Activated naive CD4-positive, alpha-beta T cell treated with Interleukin-2 at 50 U/mL for 16 hours (primary cell): ENCODE measurements around the gene HERC3.

ENCODE experiments used
- DNase-seq: peaks from one replicate; pipeline ENCODE4 v3.0.0-alpha.2; 2020

Gene HERC3

DNA sequence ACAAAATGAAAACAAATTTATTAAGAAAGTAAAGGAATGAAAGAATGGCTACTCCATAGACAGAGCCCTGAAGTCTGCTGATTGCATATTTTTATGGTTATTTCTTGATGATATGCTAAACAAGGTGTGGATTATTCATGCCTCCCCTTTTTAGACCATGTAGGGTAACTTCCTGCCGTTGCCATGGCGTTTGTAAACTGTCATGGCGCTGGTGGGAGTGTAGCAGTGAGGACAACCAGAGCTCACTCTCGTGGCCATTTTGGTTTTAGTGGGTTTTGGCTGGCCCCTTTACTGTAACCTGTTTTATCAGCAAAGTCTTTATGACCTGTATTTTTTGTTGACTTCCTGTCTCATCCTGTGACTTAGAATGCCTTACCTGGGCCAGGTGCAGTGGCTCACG, 17.5 kb downstream of the HERC3 start:
- DNase-seq = peak; percentile 11

DNA sequence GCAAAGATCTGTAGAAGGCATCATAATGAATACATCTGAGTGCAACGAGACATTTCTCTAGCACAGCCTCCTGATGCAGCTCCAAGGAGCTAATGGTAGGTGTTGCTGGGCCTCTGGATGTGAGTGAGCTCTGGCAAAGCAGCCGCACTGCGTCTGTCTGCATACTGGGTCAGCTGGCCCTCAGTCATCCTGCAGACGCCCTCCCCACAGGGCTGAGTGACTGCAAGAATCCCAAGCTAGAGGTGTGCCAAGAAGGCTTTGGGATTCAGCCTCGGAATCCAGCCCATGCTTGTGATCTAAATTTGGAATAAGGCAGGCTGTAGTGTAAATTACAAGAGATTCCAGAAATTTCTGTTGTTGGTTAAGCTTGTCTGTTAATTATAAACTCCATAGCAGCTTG, 18.5 kb downstream of the HERC3 start:
- no peak for DNase-seq

DNA sequence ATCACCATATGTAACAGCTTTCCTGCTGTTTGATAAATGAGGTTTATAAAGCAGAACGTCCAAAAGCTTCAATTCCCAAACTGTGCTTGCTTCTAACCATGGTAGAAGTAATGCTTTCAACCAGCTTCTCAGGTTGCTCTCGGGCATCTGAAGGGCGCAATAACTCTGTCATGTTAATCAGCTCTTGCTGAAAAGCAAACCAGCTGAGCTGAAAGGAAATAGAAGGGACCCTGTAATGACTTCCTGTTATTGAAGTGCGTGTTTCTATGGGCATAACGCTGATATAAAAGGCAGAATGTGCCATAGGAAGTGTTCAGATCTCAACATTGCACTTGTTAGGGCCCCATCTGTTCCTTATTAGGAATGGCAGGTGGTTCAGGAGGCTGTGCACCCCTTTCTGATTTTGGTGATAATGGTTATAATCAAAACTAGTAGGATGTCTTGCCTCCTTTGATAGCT, 21.2 kb downstream of the HERC3 start:
- DNase-seq = peak; percentile 23

DNA sequence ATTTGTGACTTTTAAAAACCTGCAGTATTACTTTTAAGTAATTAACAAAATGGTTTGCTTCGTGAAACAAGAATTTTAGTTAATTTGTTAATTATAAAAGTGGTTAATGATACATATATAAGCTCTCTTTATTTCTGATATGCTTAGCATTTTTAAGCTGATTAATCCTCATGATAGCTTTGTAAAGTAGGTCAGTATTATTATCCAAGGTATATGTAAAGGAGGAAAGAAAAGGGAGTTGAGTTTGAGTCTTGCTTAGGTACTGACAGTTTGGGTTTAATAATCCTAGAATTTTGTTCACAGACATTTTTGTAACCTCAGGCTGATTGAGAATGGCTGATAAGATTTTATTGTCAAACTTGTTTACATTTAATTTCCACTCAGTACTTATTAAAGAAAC, 21.8 kb downstream of the HERC3 start:
- no peak for DNase-seq

DNA sequence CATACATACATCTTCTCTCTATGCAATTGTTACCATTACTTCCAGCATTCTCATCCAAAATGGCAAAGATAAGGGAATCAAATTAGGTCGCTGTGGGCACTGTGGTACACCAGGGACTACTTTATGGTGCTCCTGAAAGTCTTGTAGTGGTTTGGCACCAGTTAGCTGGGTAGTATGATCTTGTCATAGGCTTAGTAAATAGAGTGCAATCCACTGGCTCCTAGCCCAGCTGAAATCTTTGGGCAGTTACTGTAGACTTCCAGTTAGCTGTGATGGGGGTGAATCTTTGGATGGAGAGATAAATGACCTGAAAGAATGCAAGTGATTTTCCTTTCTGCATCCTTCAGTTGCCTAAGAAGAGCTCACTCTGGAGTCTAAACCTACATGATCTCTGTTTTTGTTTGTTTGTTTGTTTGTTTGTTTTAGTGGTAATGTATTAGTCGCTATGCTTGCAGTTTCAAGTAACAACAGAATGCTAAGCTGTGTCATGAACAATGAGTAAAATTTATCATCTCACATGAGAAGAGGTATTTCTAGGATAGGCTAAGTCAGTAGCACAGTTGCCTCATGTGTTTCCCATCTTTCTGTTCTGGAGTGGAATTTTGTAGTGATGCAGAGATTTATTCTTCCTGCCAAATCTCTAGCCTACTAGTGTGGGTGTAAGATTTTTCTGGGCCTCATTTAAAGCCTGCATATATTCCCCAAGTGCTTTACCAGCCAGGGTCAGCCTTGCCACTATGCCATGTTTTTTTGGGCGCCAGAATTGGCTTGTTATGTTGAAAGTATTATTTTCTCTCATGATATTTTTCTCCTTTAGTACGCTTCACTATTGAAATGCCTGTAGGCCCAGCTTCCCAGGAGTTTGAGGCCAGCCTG, 24.2 kb downstream of the HERC3 start:
- no peak for DNase-seq

DNA sequence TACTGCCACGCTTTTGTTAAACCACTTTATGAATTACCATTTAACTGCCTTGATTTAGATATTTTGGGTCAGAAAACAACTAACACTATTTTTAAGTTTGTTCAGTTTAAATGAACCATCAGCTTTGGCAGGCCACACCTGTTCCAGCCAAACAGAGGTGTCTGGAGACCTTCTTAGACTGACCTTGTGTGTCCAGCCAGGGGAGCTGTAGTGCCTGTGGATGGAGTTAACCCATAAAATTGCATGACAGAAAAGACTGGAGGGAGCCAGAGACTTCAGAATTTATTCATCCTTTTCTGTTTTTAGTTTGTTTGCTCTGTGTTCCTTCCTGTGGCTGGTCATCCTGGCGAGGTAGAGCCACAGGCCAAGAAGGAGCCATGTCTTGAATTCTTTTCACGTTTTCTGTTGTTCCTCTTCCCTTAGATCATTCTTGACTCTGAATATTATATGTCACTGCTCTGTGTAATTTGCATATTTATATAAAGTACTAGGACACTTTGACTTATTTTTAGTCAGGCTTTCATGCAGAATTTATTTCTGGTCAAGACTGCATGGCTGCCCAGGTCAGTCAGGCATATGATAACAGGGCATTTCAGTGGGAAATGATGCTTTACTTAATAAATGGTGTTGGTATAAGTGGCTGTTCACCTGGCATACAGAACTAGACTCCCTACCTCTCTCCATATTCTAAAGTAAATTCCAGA, 26.7 kb downstream of the HERC3 start:
- no peak for DNase-seq

DNA sequence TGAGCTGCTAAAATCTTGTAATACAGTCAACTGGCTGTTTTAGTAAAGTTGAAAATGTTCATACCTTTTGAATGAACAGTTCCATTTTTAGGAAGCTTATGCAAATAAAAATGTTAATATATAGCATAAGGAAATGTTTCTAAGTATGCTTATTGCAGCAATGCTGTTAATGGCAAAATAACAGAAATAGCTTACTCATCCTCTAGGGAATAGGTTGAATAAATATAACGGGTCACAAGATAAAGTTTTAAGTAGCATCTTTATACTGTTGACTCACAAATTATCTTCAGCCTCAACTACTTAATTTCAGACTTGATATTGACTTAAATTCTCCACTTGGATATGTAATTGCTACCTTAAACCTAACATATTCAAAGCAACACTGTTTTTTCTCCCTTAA, 27.7 kb downstream of the HERC3 start:
- no peak for DNase-seq

DNA sequence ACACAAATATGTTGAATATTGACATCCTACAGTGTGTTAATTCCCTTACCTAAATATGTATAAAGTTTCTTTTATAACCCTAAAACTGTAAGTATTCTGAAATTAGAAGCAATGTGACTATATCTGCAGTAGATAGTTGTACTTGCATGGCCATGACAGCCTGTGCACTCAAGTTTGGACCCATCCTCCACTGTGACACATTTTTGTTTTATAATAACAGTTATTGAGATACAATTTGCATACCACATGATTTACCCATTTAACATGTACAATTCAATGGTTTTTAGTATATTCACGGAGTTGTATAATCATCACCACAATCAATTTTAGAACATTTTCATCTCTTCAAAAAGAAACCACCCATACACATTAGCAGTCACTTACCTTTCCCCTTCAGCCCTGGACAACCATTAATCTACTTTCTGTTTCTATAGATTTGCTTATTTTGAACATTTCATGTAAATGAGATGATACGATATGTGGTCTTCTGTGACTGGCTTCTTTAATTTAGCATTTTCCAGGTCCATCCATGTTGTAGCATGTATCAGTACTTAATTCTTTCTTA, 29.6 kb downstream of the HERC3 start:
- DNase-seq = no peak

DNA sequence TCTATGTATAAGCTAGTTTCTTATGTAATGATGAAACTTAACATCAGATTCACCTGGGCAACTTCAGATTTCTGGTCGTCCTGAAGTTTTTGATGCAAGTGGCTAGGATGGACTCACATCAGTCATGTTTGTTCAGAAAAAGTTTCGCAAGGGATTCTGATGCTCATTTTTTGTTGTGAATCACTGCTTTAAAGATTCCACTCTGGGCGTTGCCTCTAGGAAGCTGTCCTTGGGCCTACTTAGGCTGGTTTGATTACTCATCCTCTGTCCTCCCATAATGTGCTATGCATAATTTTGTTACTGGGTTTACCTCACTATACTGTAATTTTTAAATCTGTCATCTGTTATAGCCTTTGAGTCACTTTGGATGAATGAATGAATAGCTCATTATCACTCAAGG, 30.8 kb downstream of the HERC3 start:
- no peak for DNase-seq

DNA sequence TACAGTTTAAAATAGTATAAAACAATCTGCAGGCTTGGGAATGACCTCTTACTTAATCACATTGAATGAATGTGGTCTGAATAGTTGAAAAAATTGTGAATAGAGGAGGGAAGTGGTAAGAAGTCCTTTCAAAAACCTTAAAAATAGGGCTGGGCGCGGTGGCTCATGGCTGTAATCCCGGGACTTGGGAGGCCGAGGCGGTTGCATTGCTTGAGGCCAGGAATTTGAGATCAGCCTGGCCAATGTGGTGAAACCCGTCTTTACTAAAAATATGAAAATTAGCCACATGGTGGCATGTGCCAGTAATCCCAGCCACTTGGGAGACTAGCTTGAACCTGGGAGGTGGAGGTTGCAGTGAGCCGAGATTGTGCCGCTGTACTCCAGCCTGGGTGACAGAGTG, 36.5 kb downstream of the HERC3 start:
- DNase-seq = no peak

DNA sequence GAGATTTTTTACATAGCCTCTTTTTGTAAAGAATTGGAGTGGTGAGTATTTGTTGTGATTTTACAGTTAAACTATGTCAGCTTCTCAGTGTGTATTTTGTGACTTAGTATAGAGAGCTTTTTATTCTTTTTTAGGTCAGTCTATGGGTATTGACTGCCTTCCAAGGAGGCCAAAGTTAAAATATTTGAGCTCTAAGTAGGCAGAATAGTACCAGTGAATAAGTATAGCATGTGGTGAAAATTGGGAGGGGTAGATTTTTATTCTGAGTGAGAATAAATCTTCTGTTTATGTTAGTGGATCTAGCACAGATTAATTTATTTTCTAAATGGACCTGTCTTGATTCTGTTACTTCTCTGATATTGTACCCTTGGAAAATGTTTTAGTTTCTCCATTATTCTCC, 37.5 kb downstream of the HERC3 start:
- DNase-seq = no peak

DNA sequence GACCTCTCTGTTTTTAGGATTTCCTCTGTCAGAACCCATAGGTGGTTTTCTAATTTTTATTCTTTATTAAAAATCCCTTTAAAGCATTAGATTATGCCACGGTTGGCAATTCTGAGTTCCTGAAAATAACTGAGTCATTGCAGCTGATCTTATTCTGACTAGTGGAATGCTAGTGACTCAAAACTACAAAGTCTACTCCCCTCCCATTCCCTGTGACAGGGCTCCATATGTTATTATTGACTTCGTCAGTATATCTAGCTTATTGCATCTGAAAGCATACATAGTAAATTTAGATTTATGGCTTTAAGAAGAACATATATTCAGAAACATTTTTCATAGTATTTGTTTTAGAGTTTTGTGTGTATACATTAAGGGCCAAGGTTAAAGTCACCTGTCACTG, 38.5 kb downstream of the HERC3 start:
- no peak for DNase-seq

DNA sequence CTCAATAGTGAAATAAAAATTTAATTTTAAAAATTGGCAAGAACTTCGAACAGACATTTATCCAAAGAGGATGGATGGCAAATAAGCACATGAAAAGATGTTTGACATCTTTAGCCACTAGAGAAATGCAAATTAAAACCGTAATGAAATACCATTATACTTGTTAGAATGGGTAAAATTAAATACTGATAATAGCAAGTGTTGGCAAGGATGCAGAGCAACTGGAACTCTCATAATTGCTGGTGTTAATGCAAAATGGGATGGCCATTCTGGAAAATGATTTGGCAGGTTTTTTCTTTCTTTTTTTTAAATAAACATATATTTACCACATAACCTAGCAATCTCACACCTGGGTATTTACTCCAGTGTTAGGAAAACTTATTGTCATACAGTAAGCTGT, 51.7 kb downstream of the HERC3 start:
- no peak for DNase-seq

DNA sequence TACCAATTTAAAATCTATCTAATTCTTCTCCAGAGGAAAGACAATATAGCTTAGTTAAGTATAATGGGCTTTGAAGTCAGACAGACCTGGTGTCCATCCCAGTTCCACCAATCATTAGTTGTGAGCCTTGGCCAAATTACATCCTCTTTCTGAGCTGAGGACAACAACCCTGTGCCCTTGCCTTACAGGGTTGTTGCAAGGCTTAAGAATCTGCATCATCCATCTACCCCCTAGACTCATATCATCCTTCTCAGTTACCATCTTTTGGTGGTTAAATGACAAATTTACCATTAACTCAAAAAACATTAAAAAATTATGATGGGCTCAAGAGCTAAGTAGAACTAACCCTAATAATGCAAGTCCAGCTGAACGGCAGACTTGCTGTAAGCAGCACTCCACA, 53.7 kb downstream of the HERC3 start:
- no peak for DNase-seq

DNA sequence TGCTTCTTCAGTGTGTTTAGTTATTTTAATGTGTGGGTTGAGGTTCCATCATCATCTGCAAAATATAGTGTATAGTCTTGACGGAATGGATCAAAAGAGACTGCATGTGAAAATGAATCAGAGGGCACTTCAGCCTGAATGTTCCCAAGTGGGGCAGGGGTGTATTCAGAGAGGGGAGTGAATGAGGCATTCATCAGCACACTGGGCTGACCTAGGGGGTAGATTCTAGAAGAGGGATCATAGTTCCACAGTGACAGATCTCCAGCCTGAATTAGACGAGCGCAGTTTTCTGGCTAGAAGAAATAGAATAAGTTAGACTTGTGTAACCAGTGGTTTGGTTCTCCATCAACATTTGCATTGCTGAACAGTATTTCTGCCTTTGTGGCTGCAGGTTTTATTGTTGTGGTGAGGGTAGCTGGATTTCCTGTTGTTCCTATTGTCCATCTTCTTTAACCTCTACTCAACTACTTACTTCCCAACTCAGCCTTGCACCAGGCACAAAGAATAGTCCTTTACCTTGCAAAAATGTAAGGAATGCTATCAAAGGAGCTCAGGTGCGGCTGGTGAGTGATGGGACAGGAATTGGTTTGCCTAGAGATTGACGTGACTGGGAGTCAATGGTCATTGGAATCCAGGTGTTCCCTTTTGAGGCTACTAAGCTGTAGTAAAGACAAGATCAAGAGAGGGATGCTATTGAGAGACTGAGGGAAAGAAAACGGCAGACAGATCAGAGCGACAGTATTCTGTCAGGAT, 54.4 kb downstream of the HERC3 start:
- no peak for DNase-seq

DNA sequence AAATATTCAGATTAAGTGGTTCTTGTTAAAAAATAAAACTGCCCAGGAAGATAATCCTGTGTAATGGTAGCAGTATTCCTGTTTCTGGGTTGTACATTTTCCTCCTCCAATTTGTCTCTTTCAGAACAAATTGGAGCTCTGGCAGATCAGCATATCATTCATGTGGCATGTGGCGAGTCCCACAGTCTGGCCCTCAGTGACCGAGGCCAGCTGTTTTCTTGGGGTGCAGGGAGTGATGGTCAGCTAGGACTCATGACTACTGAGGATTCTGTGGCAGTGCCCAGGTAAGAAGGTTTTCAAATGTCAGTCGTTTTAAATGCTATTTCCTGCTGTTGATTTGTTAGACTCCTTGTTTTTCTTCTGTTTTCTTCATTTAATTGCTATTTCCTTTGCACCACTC, 57.4 kb downstream of the HERC3 start:
- DNase-seq = no peak

DNA sequence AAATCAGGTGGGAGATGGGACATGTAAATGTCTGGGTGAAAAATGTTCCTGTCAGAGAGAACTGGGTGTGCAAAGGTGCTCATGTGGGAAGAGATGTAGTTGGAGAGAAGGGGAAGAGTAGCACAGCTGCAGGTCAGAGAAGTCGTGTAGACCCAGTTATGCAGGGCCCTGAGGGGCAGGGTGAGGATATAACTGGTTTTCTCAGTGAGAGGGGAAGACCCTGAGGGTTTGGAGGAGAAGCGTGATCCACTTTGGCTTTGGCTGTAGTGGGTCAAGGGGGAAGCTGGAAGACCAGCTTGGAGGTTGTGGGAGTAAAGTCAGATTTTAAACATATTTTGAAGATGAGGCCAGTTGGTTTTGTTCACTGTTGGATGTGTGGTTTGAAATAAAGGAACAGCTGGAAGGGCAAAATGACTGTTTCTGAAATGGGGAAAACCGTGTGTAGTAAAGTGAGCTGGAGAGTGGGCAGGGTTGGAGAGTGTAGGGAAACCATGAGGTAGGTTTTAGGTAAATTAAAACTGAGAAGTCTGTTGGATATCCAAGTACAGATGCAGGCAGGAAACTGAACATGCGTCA, 61.2 kb downstream of the HERC3 start:
- DNase-seq = no peak

DNA sequence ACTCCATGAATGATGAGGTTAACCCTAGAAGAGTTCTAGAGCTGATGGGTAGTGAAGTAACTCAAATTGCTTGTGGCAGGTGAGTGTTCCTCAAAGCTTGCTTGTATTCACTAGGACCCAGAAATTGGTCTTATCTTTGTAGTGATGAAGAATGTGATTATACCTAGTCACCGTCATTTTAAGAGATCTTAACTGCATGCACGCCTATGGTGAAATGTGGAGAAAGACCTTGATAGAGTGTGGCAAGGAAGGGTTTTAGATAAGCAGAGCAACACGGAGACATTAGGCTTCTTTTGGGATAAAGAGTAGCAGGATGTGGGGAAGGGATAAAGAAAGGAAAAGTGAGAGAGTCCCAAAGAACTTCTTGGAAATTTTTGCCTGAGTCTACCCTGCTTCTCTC, 62.9 kb downstream of the HERC3 start:
- DNase-seq = no peak

DNA sequence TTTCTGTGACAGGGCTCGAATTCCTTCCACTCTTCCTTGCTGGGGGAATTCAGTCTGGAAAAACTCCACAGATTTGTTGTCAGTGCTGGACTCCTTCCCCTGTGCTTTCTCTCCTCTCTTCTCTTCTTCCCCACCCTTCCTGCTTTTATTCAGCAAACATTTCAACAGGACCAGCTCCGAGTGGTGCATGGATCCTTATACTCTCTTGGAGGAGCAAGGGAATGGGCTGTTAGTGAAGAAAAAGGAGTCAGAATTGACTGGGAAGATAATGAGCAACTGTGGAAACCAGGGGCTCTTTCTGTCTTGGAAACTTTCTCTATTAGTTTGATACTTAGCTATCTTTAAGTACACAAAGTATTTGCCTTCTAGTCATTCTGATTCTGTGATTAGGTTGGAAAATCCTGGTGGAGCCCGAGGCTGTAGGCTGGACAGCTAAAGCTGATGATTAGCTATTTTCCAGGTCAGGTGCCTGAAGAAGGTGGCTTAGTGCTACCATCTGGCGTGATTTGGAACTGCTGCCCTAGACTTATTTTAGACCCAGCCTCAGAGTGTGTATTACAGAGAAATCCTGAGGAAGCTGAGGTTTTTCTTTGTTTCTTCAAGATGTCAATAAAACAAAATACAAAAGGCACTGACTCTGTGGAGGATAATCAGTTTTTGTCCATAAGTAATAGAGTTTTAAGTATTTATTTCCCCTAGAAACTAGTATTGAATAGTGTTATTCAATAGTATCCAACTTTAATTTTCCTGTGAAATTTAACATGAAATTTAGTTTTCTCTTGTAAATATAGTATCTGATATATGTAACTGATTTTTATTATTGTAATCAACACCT, 67.0 kb downstream of the HERC3 start:
- peak; percentile 30 for DNase-seq

DNA sequence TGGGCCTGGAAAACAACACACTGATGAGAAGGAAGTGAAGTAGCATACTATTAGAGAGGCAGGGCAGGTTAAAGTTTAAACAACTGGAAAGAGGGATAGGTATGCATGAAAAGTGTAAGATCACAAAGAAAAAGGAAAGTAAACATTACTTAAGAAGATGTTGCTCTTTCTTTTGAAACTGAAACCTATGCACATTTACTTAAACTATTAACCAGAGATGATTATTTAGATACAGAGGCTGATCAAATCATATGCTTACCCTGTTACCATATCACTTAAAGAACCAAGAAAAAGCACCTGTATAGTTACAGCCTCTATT, 67.6 kb downstream of the HERC3 start:
- DNase-seq = no peak

DNA sequence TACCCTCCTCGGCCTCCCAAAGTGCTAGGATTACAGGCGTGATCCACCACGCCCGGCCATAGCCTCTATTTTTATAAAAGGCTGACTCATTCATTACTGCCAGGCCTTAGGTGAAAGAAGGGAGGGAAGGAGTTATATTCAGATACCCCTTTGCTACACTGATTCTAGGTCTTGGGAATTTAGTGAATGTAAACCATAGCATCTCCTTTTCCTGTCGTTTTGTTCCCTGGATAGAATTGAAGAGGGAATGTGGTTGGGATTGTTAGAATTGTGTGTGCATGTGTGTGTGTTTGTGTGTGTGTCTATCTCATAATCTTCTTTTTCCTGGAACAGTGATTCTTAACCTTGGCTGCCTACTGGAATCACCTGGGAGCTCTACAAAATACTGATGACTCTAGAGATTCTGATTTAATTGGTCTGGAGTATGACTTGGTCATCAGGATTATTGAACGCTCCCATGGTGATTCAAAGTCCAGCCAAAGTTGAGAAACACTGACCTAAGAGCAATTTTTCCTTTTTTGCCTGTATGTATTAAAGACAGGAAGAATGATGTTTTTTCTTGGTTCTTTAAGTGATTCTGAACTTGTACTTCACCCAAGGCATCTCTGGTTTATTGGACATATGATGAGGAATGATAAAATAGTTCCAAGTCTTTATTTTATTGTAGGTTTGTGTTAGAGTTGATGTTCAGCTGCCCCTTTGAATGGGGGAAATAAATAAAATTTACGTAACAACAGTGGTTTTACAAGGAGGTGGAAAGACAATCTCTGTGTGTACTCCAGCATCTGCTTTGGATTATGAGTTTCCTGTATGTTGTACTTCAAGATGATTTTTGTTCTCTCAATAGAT, 68.4 kb downstream of the HERC3 start:
- DNase-seq = no peak
